Suprapubic skin (tissue), 4 donors: ENCODE measurements around the gene AGBL1.

Experiments used
- CTCF ChIP-seq, 2 donors: fragments of 200-600 bp in 1 of 2; fragments of 450-650 bp in 1 of 2; sonication (generic) in 1 of 2; IDR thresholded peaks; one replicate each; pipeline ENCODE4 v1.5.1; 2016 to 2019; ENCODE audit warnings: antibody characterized with exemption in 2 of 2, mild to moderate bottlenecking in 1 of 2, moderate library complexity in 1 of 2
- POLR2A ChIP-seq, 2 donors: fragments of 450-650 bp; IDR thresholded peaks; one replicate each; pipeline ENCODE4 v1.6.1; 2017; ENCODE audit warnings: antibody characterized with exemption in 2 of 2, mild to moderate bottlenecking in 2 of 2, moderate library complexity in 2 of 2
- POLR2AphosphoS5 ChIP-seq, 3 donors: sonication (generic); formaldehyde crosslinking; IDR thresholded peaks; one replicate each; pipeline ENCODE4 v1.6.1; 2017; ENCODE audit warnings: antibody characterized with exemption in 3 of 3

GRCh38 chr15:86515625-86516024, 436.0 kb downstream of the AGBL1 start:
- no peak for TF ChIP-seq POLR2A (IDR thresholded peaks at IDR 0.05)
- no peak for TF ChIP-seq CTCF (IDR thresholded peaks at IDR 0.05)
- TF ChIP-seq POLR2AphosphoS5 (IDR thresholded peaks at IDR 0.05), result no peak
